A549 (cell line): Measurements from ENCODE around the gene ATP5F1D. TPM values are rescaled to one million over a fixed set of nuclear protein-coding genes. Genes with fewer than 3 reads are reported as not detected.

Experiments
- ATAC-seq, 2 experiments: fragments of 200-7000 bp in 1 of 2; fragments of >200 bp in 1 of 2; cut with Nextera tagmentation in 1 of 2; cut with Tn5 transposase in 1 of 2; 3 replicates each; pipeline versions ENCODE4 v1.8.0 to v1.9.1; 2018 to 2020; ENCODE audit warnings: mild to moderate bottlenecking in 1 of 2, moderate library complexity in 1 of 2
- CTCF ChIA-PET: fragments of 300-600 bp; sonication (Branson Sonifier 250); formaldehyde crosslinking; extraction: SDS; loops from one replicate; lab custom pipeline; 2021; ENCODE audit warnings: antibody characterized with exemption, inconsistent platforms; lab: Yijun Ruan, JAX
- POLR2A ChIA-PET: fragments of 350-600 bp; formaldehyde crosslinking; extraction: SDS; loops from one replicate; lab custom pipeline; 2021; ENCODE audit warnings: antibody characterized with exemption, inconsistent platforms; lab: Yijun Ruan, JAX
- DNase-seq, 2 experiments: peaks; one replicate each; pipeline versions ENCODE4 v3.0.0 to v3.0.0-alpha.2; 2011 to 2016; ENCODE audit warnings: low read depth in 1 of 2, low spot score in 1 of 2
- FAIRE-seq: peaks from 2 replicates; lab custom pipeline; 2011; peaks lifted over from hg19 to GRCh38; lab: Jason Lieb, UNC
- H3K27ac ChIP-seq, 2 experiments: fragments of >200 bp; sonication (Bioruptor Twin); formaldehyde crosslinking; 3 replicates each; pipeline ENCODE4 v1.5.1; 2016 to 2017
- H3K4me1 ChIP-seq: fragments of >200 bp; sonication (Bioruptor Twin); formaldehyde crosslinking; 3 replicates; pipeline ENCODE4 v1.6.1; 2016
- H3K4me2 ChIP-seq: fragments of >200 bp; sonication (Bioruptor Twin); formaldehyde crosslinking; 3 replicates; pipeline ENCODE4 v1.6.1; 2016
- H3K4me3 ChIP-seq: fragments of >200 bp; sonication (Bioruptor Twin); formaldehyde crosslinking; 3 replicates; pipeline ENCODE4 v1.5.1; 2016
- H3K9me3 ChIP-seq: fragments of >200 bp; sonication (Bioruptor Twin); formaldehyde crosslinking; 3 replicates; pipeline ENCODE4 v1.6.1; 2016
- EHF ChIP-seq: fragments of 250-450 bp; sonication (Bioruptor Pico); IDR thresholded peaks from 2 replicates; pipeline ENCODE4 v1.5.0; 2020; ENCODE audit warnings: mild to moderate bottlenecking
- GATA3 ChIP-seq: IDR thresholded peaks from 2 replicates; pipeline ENCODE4 v1.6.1; 2012; ENCODE audit warnings: borderline replicate concordance
- MAFK ChIP-seq: fragments of 450-650 bp; IDR thresholded peaks from 2 replicates; pipeline ENCODE4 v1.6.1; 2014; ENCODE audit not compliant: partially characterized antibody
- PBX3 ChIP-seq: IDR thresholded peaks from 2 replicates; pipeline ENCODE4 v1.6.1; 2012
- PHF8 ChIP-seq: fragments of 200-600 bp; sonication (generic); IDR thresholded peaks from 2 replicates; pipeline ENCODE4 v1.6.1; 2016; ENCODE audit warnings: low read depth, mild to moderate bottlenecking, antibody characterized with exemption, moderate library complexity, borderline replicate concordance
- POLR2A ChIP-seq: IDR thresholded peaks from 2 replicates; pipeline ENCODE4 v1.6.1; 2012; ENCODE audit warnings: mild to moderate bottlenecking, low read length
- RAD21 ChIP-seq, 2 experiments: fragments of >200 bp in 1 of 2; sonication (Bioruptor Twin) in 1 of 2; formaldehyde crosslinking in 1 of 2; IDR thresholded peaks in 1 of 2; conservative IDR thresholded peaks in 1 of 2; 2 replicates in 1 of 2; 3 replicates in 1 of 2; pipeline ENCODE4 v1.6.1; 2012 to 2018; ENCODE audit warnings: inconsistent platforms in 1 of 2
- RARB ChIP-seq: fragments of 250-450 bp; sonication (Bioruptor Pico); IDR thresholded peaks from 2 replicates; pipeline ENCODE4 v1.8.0; 2021; ENCODE audit warnings: mild to moderate bottlenecking, moderate library complexity
- RFX5 ChIP-seq: fragments of 450-650 bp; IDR thresholded peaks from 2 replicates; pipeline ENCODE4 v1.7.1; 2014; ENCODE audit warnings: antibody characterized with exemption, mild to moderate bottlenecking, moderate library complexity
- ZNF302 ChIP-seq: fragments of 250-450 bp; sonication (Bioruptor Pico); IDR thresholded peaks from 2 replicates; pipeline ENCODE4 v1.9.0; 2021; ENCODE audit warnings: inconsistent platforms, mild to moderate bottlenecking, moderate library complexity
- WGBS: methylation state at CpG from one replicate; pipeline ENCODE4 v1.1.6; 2017; ENCODE audit errors: missing lambda C conversion rate; 5-methylcytosine and 5-hydroxymethylcytosine counted together
- polyA plus RNA-seq, 4 experiments: library from polyadenylated mRNA; depleted of rRNA in 3 of 4; stranded (reverse); fragments of >200 nt; fragmentation: RNase III in 1 of 4; extraction: RNeasy Plus Mini Kit Qiagen cat#74134 plus additional on column Dnase treatment in 1 of 4; gene quantifications; 2 replicates in 3 of 4; 3 replicates in 1 of 4; pipeline ENCODE4 v1.2.3, GENCODE V29; 2011 to 2017

The ATP5F1D gene
- polyA plus RNA-seq, 2 of the 4 experiments (the other 2 are of a cell fraction) = 28.7 to 96.9 TPM

- TF ChIP-seq MAFK (no peak), PBX3 (no peak)
- WGBS = 45% methylated on average over 24 of the region's 25 CpGs
- Histone ChIP-seq H3K4me2 (peak overlapping the region; percentile 47; the same call in 2 of the 3 replicates), H3K27ac (peak overlapping the region in 1 of 2 experiments; percentile 46; a peak in 3 of 6 replicates), H3K4me3 (no peak overlapping the region), H3K4me1 (peaks cover 23% of the 10 kb centered on the region), H3K9me3 (no peaks in the 10 kb centered on the region)
- CTCF ChIA-PET = interaction anchor here (2.1 kb wide), 1 partner anchor 12 kb away, joined by 12 read pairs; no protein-coding TSS in a partner anchor
- POLR2A ChIA-PET = interaction anchor here (1.2 kb wide), 1 partner anchor 17 kb away, joined by 4 read pairs; the partner anchor contains the start of gene FAM174C
- ATAC-seq (no peak), DNase-seq (no peak), FAIRE-seq (no peak)
Measured at GRCh38 chr19:1291761-1292418, 50.3 kb downstream of the ATP5F1D start.

- no peak for DNase-seq
- Histone ChIP-seq H3K4me3 (no peak overlapping the region), H3K27ac (no peak overlapping the region), H3K4me2 (no peak overlapping the region), H3K4me1 (peaks cover 23% of the 10 kb centered on the region), H3K9me3 (no peaks in the 10 kb centered on the region)
- no peak for FAIRE-seq
- TF ChIP-seq GATA3 = no peak
- TF ChIP-seq POLR2A = no peak
- TF ChIP-seq RAD21 (conservative IDR thresholded peaks at IDR 0.05 in 1 of 2, IDR thresholded peaks at IDR 0.05 in 1 of 2) = no peak
- ATAC-seq = 0 out of 6 replicates have a peak, but pooled peaks of 1 of the 2 experiments have one; percentile 33
- WGBS = 85% methylated on average over 16 of the region's 17 CpGs
- ChIA-PET POLR2A (no interaction called here), CTCF (interaction anchor here (0.9 to 2.1 kb wide), 3 partner anchors 9 to 145 kb away, joined by 3 to 12 read pairs (median 4); no protein-coding TSS in a partner anchor)
Measured at GRCh38 chr19:1292419-1293151, 51.0 kb downstream of the ATP5F1D start.

GRCh38 chr19:1293782-1294604 is 52.4 kb downstream of the ATP5F1D start:
- DNase-seq = no peak
- no peak overlapping the region for H3K4me2 ChIP-seq
- TF ChIP-seq EHF (CRISPR knock-in tag) (no peak), RFX5 (no peak), PHF8 (no peak), RARB (CRISPR knock-in tag) (no peak), ZNF302 (CRISPR knock-in tag) (no peak)
- no peak for FAIRE-seq
- ChIA-PET POLR2A (no interaction called here), CTCF (interaction anchor here (1.1 kb wide), 1 partner anchor 10 kb away, joined by 4 read pairs; no protein-coding TSS in a partner anchor)
- no peak overlapping the region for H3K27ac ChIP-seq
- no peaks in the 10 kb centered on the region for H3K9me3 ChIP-seq
- no peak for ATAC-seq
- no peak overlapping the region for H3K4me3 ChIP-seq
- peaks cover 23% of the 10 kb centered on the region for H3K4me1 ChIP-seq
- 68% methylated on average over 3 of the region's 35 CpGs for WGBS

Other genes starting within 250 kb of the ATP5F1D start
- 0.65 and 0.67 TPM in 2 replicates for gene GRIN3B, start 241.3 kb upstream of the ATP5F1D start, polyA plus RNA-seq (2011; rRNA removed)
- 1.1 to 1.5 TPM (median 1.5 TPM) in 3 replicates for gene GRIN3B, start 241.3 kb upstream of the ATP5F1D start, polyA plus RNA-seq (2017; fragmentation: RNase III; extraction: RNeasy Plus Mini Kit Qiagen cat#74134 plus additional on column Dnase treatment)
- gene TMEM259, start 220.6 kb upstream of the ATP5F1D start, polyA plus RNA-seq (2011; rRNA removed) = 45.6 and 53.3 TPM in 2 replicates
- gene TMEM259, start 220.6 kb upstream of the ATP5F1D start, polyA plus RNA-seq (2017; fragmentation: RNase III; extraction: RNeasy Plus Mini Kit Qiagen cat#74134 plus additional on column Dnase treatment) = 71.1 to 82.2 TPM (median 78.3 TPM) in 3 replicates
- gene RNU6-2, start 220.2 kb upstream of the ATP5F1D start, polyA plus RNA-seq (2011; rRNA removed) = not detected in 2 replicates
- not detected in 3 replicates for gene RNU6-2, start 220.2 kb upstream of the ATP5F1D start, polyA plus RNA-seq (2017; fragmentation: RNase III; extraction: RNeasy Plus Mini Kit Qiagen cat#74134 plus additional on column Dnase treatment)
- gene CNN2, start 215.1 kb upstream of the ATP5F1D start, polyA plus RNA-seq (2011; rRNA removed) = 31.7 and 32.2 TPM in 2 replicates
- gene CNN2, start 215.1 kb upstream of the ATP5F1D start, polyA plus RNA-seq (2017; fragmentation: RNase III; extraction: RNeasy Plus Mini Kit Qiagen cat#74134 plus additional on column Dnase treatment) = 99.3 to 115 TPM (median 101 TPM) in 3 replicates
- 5.0 and 6.6 TPM in 2 replicates for gene ABCA7, start 201.6 kb upstream of the ATP5F1D start, polyA plus RNA-seq (2011; rRNA removed)
- gene ABCA7, start 201.6 kb upstream of the ATP5F1D start, polyA plus RNA-seq (2017; fragmentation: RNase III; extraction: RNeasy Plus Mini Kit Qiagen cat#74134 plus additional on column Dnase treatment) = 8.8 to 13.5 TPM (median 12.6 TPM) in 3 replicates
- gene ARHGAP45, start 174.6 kb upstream of the ATP5F1D start, polyA plus RNA-seq (2011; rRNA removed) = 0.48 and 1.2 TPM in 2 replicates
- gene ARHGAP45, start 174.6 kb upstream of the ATP5F1D start, polyA plus RNA-seq (2017; fragmentation: RNase III; extraction: RNeasy Plus Mini Kit Qiagen cat#74134 plus additional on column Dnase treatment) = 1.5 to 1.9 TPM (median 1.8 TPM) in 3 replicates
- gene POLR2E, start 146.4 kb upstream of the ATP5F1D start, polyA plus RNA-seq (2011; rRNA removed) = 81.0 and 99.6 TPM in 2 replicates
- 170 to 181 TPM (median 172 TPM) in 3 replicates for gene POLR2E, start 146.4 kb upstream of the ATP5F1D start, polyA plus RNA-seq (2017; fragmentation: RNase III; extraction: RNeasy Plus Mini Kit Qiagen cat#74134 plus additional on column Dnase treatment)
- 223 and 248 TPM in 2 replicates for gene GPX4, start 137.8 kb upstream of the ATP5F1D start, polyA plus RNA-seq (2011; rRNA removed)
- gene GPX4, start 137.8 kb upstream of the ATP5F1D start, polyA plus RNA-seq (2017; fragmentation: RNase III; extraction: RNeasy Plus Mini Kit Qiagen cat#74134 plus additional on column Dnase treatment) = 370 to 402 TPM (median 394 TPM) in 3 replicates
- 6.8 and 8.4 TPM in 2 replicates for gene SBNO2, start 67.5 kb upstream of the ATP5F1D start, polyA plus RNA-seq (2011; rRNA removed)
- gene SBNO2, start 67.5 kb upstream of the ATP5F1D start, polyA plus RNA-seq (2017; fragmentation: RNase III; extraction: RNeasy Plus Mini Kit Qiagen cat#74134 plus additional on column Dnase treatment) = 27.0 to 32.0 TPM (median 27.7 TPM) in 3 replicates
- 12.2 and 16.2 TPM in 2 replicates for gene STK11, start 36.0 kb upstream of the ATP5F1D start, polyA plus RNA-seq (2011; rRNA removed)
- 33.6 to 34.2 TPM (median 34.0 TPM) in 3 replicates for gene STK11, start 36.0 kb upstream of the ATP5F1D start, polyA plus RNA-seq (2017; fragmentation: RNase III; extraction: RNeasy Plus Mini Kit Qiagen cat#74134 plus additional on column Dnase treatment)
- gene CBARP, start 3.7 kb upstream of the ATP5F1D start, polyA plus RNA-seq (2011; rRNA removed) = 0.19 and 0.30 TPM in 2 replicates
- gene CBARP, start 3.7 kb upstream of the ATP5F1D start, polyA plus RNA-seq (2017; fragmentation: RNase III; extraction: RNeasy Plus Mini Kit Qiagen cat#74134 plus additional on column Dnase treatment) = 1.7 to 2.0 TPM (median 1.9 TPM) in 3 replicates
- gene MIDN, start 6.8 kb downstream of the ATP5F1D start, polyA plus RNA-seq (2011; rRNA removed) = 9.1 and 11.8 TPM in 2 replicates
- 27.7 to 33.4 TPM (median 31.4 TPM) in 3 replicates for gene MIDN, start 6.8 kb downstream of the ATP5F1D start, polyA plus RNA-seq (2017; fragmentation: RNase III; extraction: RNeasy Plus Mini Kit Qiagen cat#74134 plus additional on column Dnase treatment)
- gene CIRBP, start 27.6 kb downstream of the ATP5F1D start, polyA plus RNA-seq (2011; rRNA removed) = 92.4 and 151 TPM in 2 replicates
- 178 to 201 TPM (median 189 TPM) in 3 replicates for gene CIRBP, start 27.6 kb downstream of the ATP5F1D start, polyA plus RNA-seq (2017; fragmentation: RNase III; extraction: RNeasy Plus Mini Kit Qiagen cat#74134 plus additional on column Dnase treatment)
- gene FAM174C, start 33.8 kb downstream of the ATP5F1D start, polyA plus RNA-seq (2011; rRNA removed) = 22.7 and 24.8 TPM in 2 replicates
- gene FAM174C, start 33.8 kb downstream of the ATP5F1D start, polyA plus RNA-seq (2017; fragmentation: RNase III; extraction: RNeasy Plus Mini Kit Qiagen cat#74134 plus additional on column Dnase treatment) = 35.6 to 37.6 TPM (median 37.1 TPM) in 3 replicates
- 0.16 and 0.24 TPM in 2 replicates for gene EFNA2, start 44.1 kb downstream of the ATP5F1D start, polyA plus RNA-seq (2011; rRNA removed)
- gene EFNA2, start 44.1 kb downstream of the ATP5F1D start, polyA plus RNA-seq (2017; fragmentation: RNase III; extraction: RNeasy Plus Mini Kit Qiagen cat#74134 plus additional on column Dnase treatment) = 0.84 to 1.3 TPM (median 1.2 TPM) in 3 replicates
- gene NDUFS7, start 142.2 kb downstream of the ATP5F1D start, polyA plus RNA-seq (2011; rRNA removed) = 18.6 and 19.3 TPM in 2 replicates
- gene NDUFS7, start 142.2 kb downstream of the ATP5F1D start, polyA plus RNA-seq (2017; fragmentation: RNase III; extraction: RNeasy Plus Mini Kit Qiagen cat#74134 plus additional on column Dnase treatment) = 68.4 to 72.8 TPM (median 68.9 TPM) in 3 replicates
- gene GAMT, start 159.8 kb downstream of the ATP5F1D start, polyA plus RNA-seq (2011; rRNA removed) = 11.3 and 13.6 TPM in 2 replicates
- 24.7 to 26.0 TPM (median 25.7 TPM) in 3 replicates for gene GAMT, start 159.8 kb downstream of the ATP5F1D start, polyA plus RNA-seq (2017; fragmentation: RNase III; extraction: RNeasy Plus Mini Kit Qiagen cat#74134 plus additional on column Dnase treatment)
- 47.8 and 58.9 TPM in 2 replicates for gene DAZAP1, start 165.8 kb downstream of the ATP5F1D start, polyA plus RNA-seq (2011; rRNA removed)
- 86.3 to 87.7 TPM (median 86.5 TPM) in 3 replicates for gene DAZAP1, start 165.8 kb downstream of the ATP5F1D start, polyA plus RNA-seq (2017; fragmentation: RNase III; extraction: RNeasy Plus Mini Kit Qiagen cat#74134 plus additional on column Dnase treatment)
- 485 and 525 TPM in 2 replicates for gene RPS15, start 196.6 kb downstream of the ATP5F1D start, polyA plus RNA-seq (2011; rRNA removed)
- 1,370 to 1,458 TPM (median 1,378 TPM) in 3 replicates for gene RPS15, start 196.6 kb downstream of the ATP5F1D start, polyA plus RNA-seq (2017; fragmentation: RNase III; extraction: RNeasy Plus Mini Kit Qiagen cat#74134 plus additional on column Dnase treatment)
- gene APC2, start 208.4 kb downstream of the ATP5F1D start, polyA plus RNA-seq (2011; rRNA removed) = 0.32 and 0.36 TPM in 2 replicates
- gene APC2, start 208.4 kb downstream of the ATP5F1D start, polyA plus RNA-seq (2017; fragmentation: RNase III; extraction: RNeasy Plus Mini Kit Qiagen cat#74134 plus additional on column Dnase treatment) = 1.3 to 1.6 TPM (median 1.6 TPM) in 3 replicates
- 6.5 and 8.2 TPM in 2 replicates for gene C19orf25, start 237.5 kb downstream of the ATP5F1D start, polyA plus RNA-seq (2011; rRNA removed)
- 17.1 to 20.7 TPM (median 18.9 TPM) in 3 replicates for gene C19orf25, start 237.5 kb downstream of the ATP5F1D start, polyA plus RNA-seq (2017; fragmentation: RNase III; extraction: RNeasy Plus Mini Kit Qiagen cat#74134 plus additional on column Dnase treatment)
- gene PCSK4, start 248.6 kb downstream of the ATP5F1D start, polyA plus RNA-seq (2011; rRNA removed) = 0.76 and 1.0 TPM in 2 replicates
- gene PCSK4, start 248.6 kb downstream of the ATP5F1D start, polyA plus RNA-seq (2017; fragmentation: RNase III; extraction: RNeasy Plus Mini Kit Qiagen cat#74134 plus additional on column Dnase treatment) = 1.2 to 3.7 TPM (median 2.1 TPM) in 3 replicates
- 1.5 and 1.8 TPM in 2 replicates for gene REEP6, start 249.4 kb downstream of the ATP5F1D start, polyA plus RNA-seq (2011; rRNA removed)
- gene REEP6, start 249.4 kb downstream of the ATP5F1D start, polyA plus RNA-seq (2017; fragmentation: RNase III; extraction: RNeasy Plus Mini Kit Qiagen cat#74134 plus additional on column Dnase treatment) = 3.6 to 4.8 TPM (median 4.3 TPM) in 3 replicates